MCF 10A (cell line): ENCODE results near the gene ZBTB46. TPM values are rescaled to one million over a fixed set of nuclear protein-coding genes. Genes with fewer than 3 reads are reported as not detected.

ENCODE experiments used
- BruUV-seq: library from RNA; stranded (reverse); fragments of 400-500 nt; replicated peaks from 2 replicates; lab custom pipeline; 2021; lab: Mats Ljungman, UMichigan
- CTCF ChIA-PET: fragments of 300-600 bp; sonication (Branson Sonifier 250); formaldehyde crosslinking; extraction: SDS; loops from one replicate; lab custom pipeline; 2021; ENCODE audit warnings: antibody characterized with exemption, inconsistent platforms; lab: Yijun Ruan, JAX
- POLR2A ChIA-PET: fragments of 300-600, 350-650 bp; sonication (Branson Sonifier 250); formaldehyde crosslinking; extraction: SDS; loops from one replicate; lab custom pipeline; 2020; ENCODE audit warnings: antibody characterized with exemption, inconsistent platforms; lab: Yijun Ruan, JAX
- DNase-seq: peaks from one replicate; pipeline ENCODE4 v3.0.0-alpha.2; 2018; ENCODE audit not compliant: unreplicated experiment
- H3K27ac Mint-ChIP-seq: one replicate; pipeline ENCODE4 v1.8.0; 2022; ENCODE audit warnings: mild to moderate bottlenecking, low read depth, mixed read lengths; ENCODE audit not compliant: unreplicated experiment
- H3K27me3 Mint-ChIP-seq: one replicate; pipeline ENCODE4 v1.8.0; 2022; ENCODE audit warnings: mixed read lengths; ENCODE audit not compliant: insufficient read depth, unreplicated experiment
- H3K36me3 Mint-ChIP-seq: one replicate; pipeline ENCODE4 v1.8.0; 2022; ENCODE audit warnings: mild to moderate bottlenecking, moderate library complexity, mixed read lengths; ENCODE audit not compliant: insufficient read depth, unreplicated experiment
- H3K4me1 Mint-ChIP-seq: one replicate; pipeline ENCODE4 v1.8.0; 2022; ENCODE audit warnings: mixed read lengths; ENCODE audit not compliant: insufficient read depth, unreplicated experiment
- H3K4me3 Mint-ChIP-seq: one replicate; pipeline ENCODE4 v1.8.0; 2022; ENCODE audit warnings: mild to moderate bottlenecking, moderate library complexity, mixed read lengths; ENCODE audit not compliant: unreplicated experiment
- H3K9me3 Mint-ChIP-seq: one replicate; pipeline ENCODE4 v1.8.0; 2022; ENCODE audit warnings: mixed read lengths; ENCODE audit not compliant: unreplicated experiment
- intact Hi-C: fragments of 100-400 bp; cut with micrococcal nuclease; formaldehyde crosslinking; loops from 2 replicates; pipeline ENCODE4 v1.14.1; 2022
- total RNA-seq: library from RNA; stranded (reverse); gene quantifications from 2 replicates; pipeline ENCODE4 v1.2.3, GENCODE V29; 2022
- TF ChIP-seq, protein P1 (sequence below): fragments of 200-600 bp; IDR thresholded peaks from one replicate; pipeline ENCODE4 v1.8.0; 2022; ENCODE audit warnings: antibody characterized with exemption, mild to moderate bottlenecking; ENCODE audit not compliant: unreplicated experiment

ZBTB46 gene
- total RNA-seq, 1 experiment from 2014 or later, result 0.63 TPM

DNA sequence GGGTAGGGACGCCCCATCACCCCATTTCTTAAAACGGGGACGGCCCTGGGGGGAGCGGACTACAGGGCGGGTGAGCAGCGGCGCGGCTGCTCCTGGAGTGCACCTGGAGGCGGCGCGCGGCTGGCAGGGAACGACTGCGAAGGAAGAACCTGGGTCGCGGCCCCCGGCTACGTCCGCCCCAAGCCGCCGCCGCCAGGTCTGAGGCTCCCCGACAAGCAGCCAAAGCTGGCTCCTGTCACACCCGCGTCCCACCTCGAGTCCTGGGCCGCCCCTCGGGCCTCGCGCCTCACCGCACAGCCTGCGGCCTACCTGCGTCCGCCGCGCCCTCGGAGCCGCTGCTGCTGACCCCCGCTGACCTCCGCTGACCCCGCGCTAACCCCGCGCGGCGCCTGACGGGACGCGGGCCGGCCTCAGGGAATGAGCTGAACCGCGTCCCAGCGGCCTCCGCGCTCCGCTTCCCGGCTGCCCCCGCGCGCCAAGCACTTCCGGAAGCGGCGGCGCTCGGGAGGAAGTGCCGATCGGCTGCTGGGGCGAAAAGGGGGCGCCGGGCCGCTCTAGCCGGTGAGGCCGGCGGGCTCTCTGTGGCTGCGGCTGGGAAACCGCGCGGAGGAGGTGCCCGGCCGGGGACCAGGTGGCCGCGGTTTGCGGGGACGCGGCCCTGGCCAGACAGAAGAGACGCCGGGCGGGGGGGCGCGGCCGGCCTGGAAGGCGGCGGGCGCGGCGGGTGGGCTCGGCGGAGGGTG is 123.3 kb downstream of the ZBTB46 start, which contains the start of the genes ARFRP1 and ZGPAT:
TSS of gene ARFRP1 (minus strand) at position 419 of the 743 bp plus-strand sequence. CDS start 885 bp downstream, outside the sequence.
TSS of gene ZGPAT (plus strand) at position 482 of the 743 bp plus-strand sequence. CDS start 542 bp downstream, outside the sequence.
- Mint-ChIP-seq H3K4me1 (peaks cover 9% of the 10 kb centered on the region), H3K27ac (peak within 1 kb of the TSS; percentile 61)

DNA sequence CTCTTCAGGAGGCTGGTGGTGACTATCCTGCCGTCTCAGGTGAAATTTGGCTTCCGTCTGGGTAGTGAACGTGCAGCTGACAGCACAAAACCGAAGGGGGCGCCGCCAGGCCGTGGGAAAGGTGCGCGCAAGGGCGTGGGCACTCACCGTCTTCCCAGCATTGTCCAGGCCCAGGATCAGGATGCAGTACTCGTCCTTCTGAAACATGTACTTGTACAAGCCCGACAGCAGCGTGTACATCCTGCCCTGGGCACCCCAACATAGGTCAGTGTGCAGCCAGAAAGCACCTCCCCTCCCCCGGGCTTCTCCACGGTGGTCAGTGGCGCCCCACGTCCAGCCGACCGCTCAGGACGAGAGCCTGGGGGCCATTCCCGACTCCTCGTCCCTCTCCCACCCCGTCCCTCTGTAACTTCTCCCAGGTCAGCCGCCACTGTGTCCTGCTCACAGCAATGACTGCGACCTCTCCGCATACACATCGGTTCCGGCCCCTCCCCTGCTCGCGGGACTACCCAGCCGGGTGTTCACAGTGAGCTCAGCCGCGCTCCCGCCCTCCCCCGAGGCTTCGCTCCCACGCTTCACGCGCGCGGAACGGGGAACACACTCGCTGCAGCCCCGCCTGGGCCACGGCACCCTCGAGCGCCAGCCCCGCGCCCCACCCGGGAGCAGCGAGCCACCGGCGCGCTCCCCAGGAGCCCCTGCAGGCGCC is 124.1 kb downstream of the ZBTB46 start:
- TF ChIP-seq, protein P1, sequence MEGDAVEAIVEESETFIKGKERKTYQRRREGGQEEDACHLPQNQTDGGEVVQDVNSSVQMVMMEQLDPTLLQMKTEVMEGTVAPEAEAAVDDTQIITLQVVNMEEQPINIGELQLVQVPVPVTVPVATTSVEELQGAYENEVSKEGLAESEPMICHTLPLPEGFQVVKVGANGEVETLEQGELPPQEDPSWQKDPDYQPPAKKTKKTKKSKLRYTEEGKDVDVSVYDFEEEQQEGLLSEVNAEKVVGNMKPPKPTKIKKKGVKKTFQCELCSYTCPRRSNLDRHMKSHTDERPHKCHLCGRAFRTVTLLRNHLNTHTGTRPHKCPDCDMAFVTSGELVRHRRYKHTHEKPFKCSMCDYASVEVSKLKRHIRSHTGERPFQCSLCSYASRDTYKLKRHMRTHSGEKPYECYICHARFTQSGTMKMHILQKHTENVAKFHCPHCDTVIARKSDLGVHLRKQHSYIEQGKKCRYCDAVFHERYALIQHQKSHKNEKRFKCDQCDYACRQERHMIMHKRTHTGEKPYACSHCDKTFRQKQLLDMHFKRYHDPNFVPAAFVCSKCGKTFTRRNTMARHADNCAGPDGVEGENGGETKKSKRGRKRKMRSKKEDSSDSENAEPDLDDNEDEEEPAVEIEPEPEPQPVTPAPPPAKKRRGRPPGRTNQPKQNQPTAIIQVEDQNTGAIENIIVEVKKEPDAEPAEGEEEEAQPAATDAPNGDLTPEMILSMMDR, result peak; percentile 45
- BruUV-seq, result TSS peak; percentile 44

More for the DNA sequence above, 123.3 kb downstream of the ZBTB46 start, which contains the start of the genes ARFRP1 and ZGPAT:
- H3K36me3 Mint-ChIP-seq, result peaks cover 64% of the 10 kb centered on the region
- DNase-seq, result peak; percentile 82
- CTCF ChIA-PET, result interaction anchor here (0.6 to 2.7 kb wide), 14 partner anchors 9 to 266 kb away, joined by 3 to 9 read pairs (median 4); partner anchors contain the start of genes GMEB2, LIME1 and TPD52L2
- POLR2A ChIA-PET, result interaction anchor here (0.6 to 4.2 kb wide), 42 partner anchors 10 to 412 kb away, joined by 3 to 79 read pairs (median 4); partner anchors contain the start of genes GMEB2, LIME1, PPDPF and PRPF6
- TF ChIP-seq, protein P1, result no peak
- H3K27me3 Mint-ChIP-seq, result no peaks in the 10 kb centered on the region
- H3K4me3 Mint-ChIP-seq, result peak within 1 kb of the TSS; percentile 86
- peaks cover 7% of the 10 kb centered on the region for H3K9me3 Mint-ChIP-seq
- no TSS peak for BruUV-seq
- intact Hi-C loops, result loop anchor here (1.0 to 5.0 kb wide), 4 partner anchors 158 to 265 kb away; partner anchors contain the start of genes TPD52L2 and UCKL1

DNA sequence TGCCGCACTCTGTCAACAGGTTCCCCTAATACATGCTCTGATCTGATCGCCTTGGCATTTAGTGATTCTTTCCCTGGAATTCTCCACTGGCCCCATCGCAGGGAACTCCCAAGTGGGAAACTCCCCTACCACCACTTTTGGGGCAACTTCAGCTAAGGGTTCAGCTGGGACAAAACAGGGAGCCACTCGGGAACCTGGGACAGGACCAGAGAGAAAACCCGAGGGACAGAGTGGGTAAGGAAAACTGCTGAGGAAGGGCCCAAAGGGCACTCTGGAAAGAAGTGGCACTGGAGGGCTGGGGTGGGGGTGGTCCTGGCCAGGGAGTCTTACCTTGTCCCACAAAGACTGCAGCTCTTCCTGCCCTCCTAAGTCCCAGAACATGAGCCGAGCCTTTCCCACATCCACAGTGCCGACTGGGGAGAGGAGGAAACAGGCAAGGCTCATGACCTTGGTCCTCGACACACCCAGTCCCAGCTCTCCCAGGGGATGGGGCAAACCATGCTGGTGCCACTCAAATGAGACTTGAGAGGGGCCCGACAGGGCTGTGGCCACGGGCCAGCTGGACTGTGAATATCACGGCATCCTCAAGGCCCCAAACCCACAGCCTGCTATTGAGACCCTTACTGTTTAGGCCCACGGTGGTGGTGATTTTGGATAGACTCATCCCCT is 124.9 kb downstream of the ZBTB46 start:
- CTCF ChIA-PET, result interaction anchor here (0.6 to 2.7 kb wide), 8 partner anchors 8 to 267 kb away, joined by 3 to 9 read pairs (median 4); partner anchors contain the start of genes TNFRSF6B and TPD52L2
- TF ChIP-seq, protein P1, result no peak
- BruUV-seq, result no TSS peak
- no peaks in the 10 kb centered on the region for H3K9me3 Mint-ChIP-seq
- H3K4me1 Mint-ChIP-seq, result peaks cover 10% of the 10 kb centered on the region
- peak overlapping the region; percentile 61 for H3K27ac Mint-ChIP-seq
- POLR2A ChIA-PET, result interaction anchor here (0.6 to 4.2 kb wide), 11 partner anchors 9 to 250 kb away, joined by 3 to 79 read pairs (median 21); partner anchors contain the start of genes GMEB2, RTEL1, SLC2A4RG and TNFRSF6B
- H3K36me3 Mint-ChIP-seq, result peaks cover 57% of the 10 kb centered on the region
- intact Hi-C loops, result loop anchor here (2.0 to 5.0 kb wide), 3 partner anchors 167 to 266 kb away; partner anchors contain the start of gene UCKL1
- peak overlapping the region; percentile 86 for H3K4me3 Mint-ChIP-seq
- H3K27me3 Mint-ChIP-seq, result no peaks in the 10 kb centered on the region
- DNase-seq, result no peak

More for the DNA sequence above, 124.1 kb downstream of the ZBTB46 start:
- peaks cover 1% of the 10 kb centered on the region for H3K9me3 Mint-ChIP-seq
- intact Hi-C loops, result loop anchor here (1.0 to 5.0 kb wide), 4 partner anchors 158 to 265 kb away; partner anchors contain the start of genes TPD52L2 and UCKL1
- ChIA-PET CTCF (interaction anchor here (0.6 to 2.7 kb wide), 10 partner anchors 9 to 266 kb away, joined by 3 to 9 read pairs (median 4); partner anchors contain the start of genes GMEB2, LIME1 and TPD52L2), POLR2A (interaction anchor here (0.6 to 4.2 kb wide), 34 partner anchors 10 to 355 kb away, joined by 3 to 79 read pairs (median 5); partner anchors contain the start of genes GMEB2, LIME1, PRPF6 and PTK6)
- H3K27me3 Mint-ChIP-seq, result no peaks in the 10 kb centered on the region
- H3K4me1 Mint-ChIP-seq, result peaks cover 10% of the 10 kb centered on the region
- DNase-seq, result peak; percentile 58
- peaks cover 64% of the 10 kb centered on the region for H3K36me3 Mint-ChIP-seq
- peak overlapping the region; percentile 86 for H3K4me3 Mint-ChIP-seq
- H3K27ac Mint-ChIP-seq, result peak overlapping the region; percentile 61
